ENCODE measurements around the gene PDE11A.

PDE11A gene

DNA sequence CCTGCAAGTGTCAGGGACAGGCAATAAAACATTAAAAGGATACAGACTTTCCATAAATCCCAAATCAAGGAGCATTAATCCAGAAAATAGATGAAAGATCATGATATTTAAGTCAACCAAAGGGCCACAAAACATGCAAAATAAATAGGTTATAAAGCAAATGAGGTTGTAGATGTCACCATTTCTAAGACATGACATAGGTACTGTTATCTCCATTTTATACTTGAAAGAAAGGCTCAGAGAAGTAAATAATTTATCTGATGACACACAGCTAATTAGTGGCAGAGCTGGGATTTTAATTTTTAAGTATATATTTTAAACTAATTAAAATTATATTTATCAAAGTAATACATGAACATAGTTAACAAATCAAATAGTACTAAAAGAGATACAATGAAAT is 378.2 kb downstream of the PDE11A start:
- Histone ChIP-seq H3K9me3 (no peaks in the 10 kb centered on the region), H3K27me3 (no peaks in the 10 kb centered on the region), H3K36me3 (no peaks in the 10 kb centered on the region), H3K4me1 (no peaks in the 10 kb centered on the region), H3K4me3 (ENCODE audit: low read depth, low read length) (no peak overlapping the region)
- no peak for TF ChIP-seq CTCF (IDR thresholded peaks at IDR 0.05; ENCODE audit: low read depth, low read length)
- DNase-seq = no peak

DNA sequence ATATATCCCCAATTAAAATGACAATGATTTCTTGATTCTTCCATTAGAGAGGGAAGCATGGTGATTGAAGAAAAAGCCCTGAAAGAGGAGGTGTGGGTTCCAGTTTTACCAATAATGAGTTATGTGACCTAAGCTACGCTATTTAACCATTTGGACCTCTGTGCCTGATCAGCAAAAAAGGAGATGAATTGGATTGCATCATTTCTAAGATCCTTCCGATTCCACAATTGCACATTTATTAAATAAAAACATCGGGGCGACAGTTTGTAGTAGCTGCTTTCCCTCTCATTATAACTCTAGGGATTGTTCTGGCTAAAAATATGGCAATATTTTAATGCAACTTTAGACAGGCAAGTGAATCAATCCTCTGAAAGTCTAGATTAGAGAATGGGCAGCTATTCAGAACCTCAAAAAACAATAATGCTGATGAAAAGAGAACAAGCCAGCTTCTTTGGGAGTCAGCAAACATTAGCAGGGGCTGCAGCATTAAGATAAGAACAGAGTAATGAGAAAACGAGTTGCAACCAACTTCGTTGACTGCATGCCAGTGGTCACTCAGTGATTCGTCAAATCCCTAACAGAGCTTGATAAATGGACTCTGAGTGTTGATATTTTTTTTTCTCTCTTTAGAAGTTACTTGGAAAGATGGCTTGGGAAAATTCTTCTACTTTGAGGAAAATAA is 378.8 kb downstream of the PDE11A start:
- no peaks in the 10 kb centered on the region for H3K36me3 ChIP-seq
- H3K9me3 ChIP-seq = no peaks in the 10 kb centered on the region
- TF ChIP-seq CTCF (IDR thresholded peaks at IDR 0.05; ENCODE audit: low read depth, low read length) = no peak
- H3K4me3 ChIP-seq (ENCODE audit: low read depth, low read length) = no peak overlapping the region
- H3K27me3 ChIP-seq = no peaks in the 10 kb centered on the region
- no peaks in the 10 kb centered on the region for H3K4me1 ChIP-seq
- DNase-seq = no peak

GRCh38 chr2:177692783-177693269 is 379.8 kb downstream of the PDE11A start:
- no peaks in the 10 kb centered on the region for H3K4me1 ChIP-seq
- no peaks in the 10 kb centered on the region for H3K36me3 ChIP-seq
- H3K9me3 ChIP-seq = no peaks in the 10 kb centered on the region
- no peak overlapping the region for H3K4me3 ChIP-seq (ENCODE audit: low read depth, low read length)
- DNase-seq = no peak
- H3K27me3 ChIP-seq = no peaks in the 10 kb centered on the region
- TF ChIP-seq CTCF (IDR thresholded peaks at IDR 0.05; ENCODE audit: low read depth, low read length) = no peak

DNA sequence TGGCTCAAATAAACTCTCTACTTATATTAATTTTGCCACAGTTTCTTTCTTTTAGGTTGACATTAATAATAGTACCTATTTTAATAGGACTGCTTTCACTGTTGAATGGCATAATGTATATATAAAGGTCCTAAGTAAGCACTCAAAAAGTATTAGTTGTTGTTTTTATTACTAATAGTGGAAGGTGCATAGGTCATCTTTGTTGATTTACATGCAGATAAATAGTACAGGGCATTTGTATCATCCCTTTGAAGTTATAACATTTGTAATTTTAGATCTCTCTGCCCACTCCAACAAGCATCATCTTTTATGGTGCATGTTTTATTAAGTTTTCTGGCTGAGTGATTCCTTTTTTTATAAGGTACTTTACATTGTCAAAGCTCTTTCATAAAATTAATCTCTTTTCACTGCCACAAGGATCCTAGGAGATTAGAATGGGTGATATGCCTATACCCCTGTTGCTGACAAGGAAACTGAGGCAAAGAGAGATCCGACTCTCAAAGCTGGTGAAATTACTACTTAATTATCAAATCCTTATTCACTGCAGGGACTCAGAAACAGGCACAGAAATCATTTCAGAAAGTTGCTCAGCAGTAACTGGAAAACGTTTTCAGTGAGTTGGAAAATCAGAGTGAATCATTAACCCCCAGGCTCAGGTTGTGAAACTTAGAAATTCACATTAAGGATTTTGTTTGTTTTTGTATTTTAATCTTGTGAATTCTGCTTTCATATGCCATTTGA is 380.4 kb downstream of the PDE11A start:
- Histone ChIP-seq H3K9me3 (no peaks in the 10 kb centered on the region), H3K4me1 (no peaks in the 10 kb centered on the region), H3K36me3 (no peaks in the 10 kb centered on the region), H3K4me3 (ENCODE audit: low read depth, low read length) (no peak overlapping the region), H3K27me3 (no peaks in the 10 kb centered on the region)
- TF ChIP-seq CTCF (IDR thresholded peaks at IDR 0.05; ENCODE audit: low read depth, low read length) = no peak
- DNase-seq = no peak

GRCh38 chr2:177691177-177691576 is 381.4 kb downstream of the PDE11A start:
- Histone ChIP-seq H3K4me1 (no peaks in the 10 kb centered on the region), H3K27me3 (no peaks in the 10 kb centered on the region), H3K36me3 (no peaks in the 10 kb centered on the region), H3K9me3 (no peaks in the 10 kb centered on the region), H3K4me3 (ENCODE audit: low read depth, low read length) (no peak overlapping the region)
- DNase-seq = no peak
- no peak for TF ChIP-seq CTCF (IDR thresholded peaks at IDR 0.05; ENCODE audit: low read depth, low read length)

- Histone ChIP-seq H3K9me3 (no peaks in the 10 kb centered on the region), H3K36me3 (no peaks in the 10 kb centered on the region), H3K27me3 (no peaks in the 10 kb centered on the region), H3K4me1 (no peaks in the 10 kb centered on the region), H3K4me3 (ENCODE audit: low read depth, low read length) (no peak overlapping the region)
- TF ChIP-seq CTCF (IDR thresholded peaks at IDR 0.05; ENCODE audit: low read depth, low read length) = no peak
- no peak for DNase-seq
Measured at GRCh38 chr2:177689623-177690022, 383.0 kb downstream of the PDE11A start.

Data from BE2C (cell line).